ENCODE data around the gene DDX41. TPM values are rescaled to one million over a fixed set of nuclear protein-coding genes. Genes with fewer than 3 reads are reported as not detected.

The DDX41 gene
- total and polyA plus RNA-seq, 2 of the 13 experiments (the other 11 are each of a cell fraction or from before 2014, with no cell fraction given): 62.8 to 105 TPM

DNA sequence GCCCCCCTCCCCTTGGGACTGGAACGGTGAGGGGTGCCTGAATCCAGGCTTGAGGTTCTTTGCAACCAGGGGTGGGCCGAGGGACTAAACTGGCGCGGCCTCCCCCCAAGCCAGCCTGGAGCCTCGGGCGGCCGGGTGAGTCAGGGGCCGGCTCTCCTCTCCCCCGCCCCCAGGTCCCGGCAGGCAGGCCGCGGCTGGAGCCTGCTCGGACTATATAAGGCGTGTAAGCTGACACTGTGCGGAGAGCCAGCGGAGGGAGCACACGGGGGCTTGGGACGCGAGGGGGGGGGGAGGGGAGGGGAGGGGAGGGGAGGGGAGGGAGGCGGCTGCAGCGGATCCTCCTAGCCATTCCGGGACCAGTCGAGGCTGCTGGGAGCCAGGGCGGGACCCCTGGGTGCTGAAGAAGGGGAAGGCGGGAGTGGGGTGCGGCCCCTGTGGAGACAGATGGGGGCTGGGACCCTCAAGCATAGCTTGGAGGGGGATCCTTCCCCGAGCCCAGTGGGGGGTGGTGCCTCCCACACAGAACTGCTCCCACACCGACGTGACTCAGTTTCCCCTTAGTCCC, 20.0 kb downstream of the DDX41 start (continued):
- TF ChIP-seq CBX1 (IDR thresholded peaks at IDR 0.05; ENCODE audit: low read depth) (no peak), MTA3 (CRISPR knock-in tag; IDR thresholded peaks at IDR 0.05) (no peak), ZBTB38 (CRISPR knock-in tag; IDR thresholded peaks at IDR 0.05) (peak; percentile 72; the same call in 1 of the 2 replicates), ZKSCAN1 (IDR thresholded peaks at IDR 0.05; ENCODE audit: low read length) (no peak), TBP (CRISPR knock-in tag; IDR thresholded peaks at IDR 0.05) (no peak), ZNF781 (CRISPR knock-in tag; IDR thresholded peaks at IDR 0.05; ENCODE audit: borderline replicate concordance, not compliant biosample characterization) (no peak), ZNF777 (CRISPR knock-in tag; IDR thresholded peaks at IDR 0.05) (no peak), BRD4 (CRISPR knock-in tag; IDR thresholded peaks at IDR 0.05) (no peak), ZNF430 (CRISPR knock-in tag; IDR thresholded peaks at IDR 0.05) (no peak), ZFX (CRISPR knock-in tag; IDR thresholded peaks at IDR 0.05; ENCODE audit: low read depth) (peak; percentile 58), ATAD3A (CRISPR knock-in tag; IDR thresholded peaks at IDR 0.05) (no peak), SNAI1 (CRISPR knock-in tag; IDR thresholded peaks at IDR 0.05; ENCODE audit: borderline replicate concordance) (0 out of 2 replicates have a peak, but pooled peaks have one; percentile 74), FOSL1 (CRISPR knock-in tag; IDR thresholded peaks at IDR 0.05; ENCODE audit: borderline replicate concordance) (no peak), ZFY (CRISPR knock-in tag; IDR thresholded peaks at IDR 0.05) (peak; percentile 28; the same call in 1 of the 2 replicates), ZNF883 (CRISPR knock-in tag; IDR thresholded peaks at IDR 0.05; ENCODE audit: not compliant biosample characterization) (peak; percentile 31), KDM3A (CRISPR knock-in tag; IDR thresholded peaks at IDR 0.05; ENCODE audit: low read depth) (no peak; the same call in 1 of the 2 replicates), ZFP62 (CRISPR knock-in tag; IDR thresholded peaks at IDR 0.05) (no peak), CBFB (CRISPR knock-in tag; IDR thresholded peaks at IDR 0.05) (no peak)
- TF ChIP-seq, protein P1, sequence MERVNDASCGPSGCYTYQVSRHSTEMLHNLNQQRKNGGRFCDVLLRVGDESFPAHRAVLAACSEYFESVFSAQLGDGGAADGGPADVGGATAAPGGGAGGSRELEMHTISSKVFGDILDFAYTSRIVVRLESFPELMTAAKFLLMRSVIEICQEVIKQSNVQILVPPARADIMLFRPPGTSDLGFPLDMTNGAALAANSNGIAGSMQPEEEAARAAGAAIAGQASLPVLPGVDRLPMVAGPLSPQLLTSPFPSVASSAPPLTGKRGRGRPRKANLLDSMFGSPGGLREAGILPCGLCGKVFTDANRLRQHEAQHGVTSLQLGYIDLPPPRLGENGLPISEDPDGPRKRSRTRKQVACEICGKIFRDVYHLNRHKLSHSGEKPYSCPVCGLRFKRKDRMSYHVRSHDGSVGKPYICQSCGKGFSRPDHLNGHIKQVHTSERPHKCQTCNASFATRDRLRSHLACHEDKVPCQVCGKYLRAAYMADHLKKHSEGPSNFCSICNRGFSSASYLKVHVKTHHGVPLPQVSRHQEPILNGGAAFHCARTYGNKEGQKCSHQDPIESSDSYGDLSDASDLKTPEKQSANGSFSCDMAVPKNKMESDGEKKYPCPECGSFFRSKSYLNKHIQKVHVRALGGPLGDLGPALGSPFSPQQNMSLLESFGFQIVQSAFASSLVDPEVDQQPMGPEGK (CRISPR knock-in tag; IDR thresholded peaks at IDR 0.05): peak; percentile 61
- TF ChIP-seq, protein P2, sequence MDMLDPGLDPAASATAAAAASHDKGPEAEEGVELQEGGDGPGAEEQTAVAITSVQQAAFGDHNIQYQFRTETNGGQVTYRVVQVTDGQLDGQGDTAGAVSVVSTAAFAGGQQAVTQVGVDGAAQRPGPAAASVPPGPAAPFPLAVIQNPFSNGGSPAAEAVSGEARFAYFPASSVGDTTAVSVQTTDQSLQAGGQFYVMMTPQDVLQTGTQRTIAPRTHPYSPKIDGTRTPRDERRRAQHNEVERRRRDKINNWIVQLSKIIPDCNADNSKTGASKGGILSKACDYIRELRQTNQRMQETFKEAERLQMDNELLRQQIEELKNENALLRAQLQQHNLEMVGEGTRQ (IDR thresholded peaks at IDR 0.05; ENCODE audit: low read depth, low read length): no peak
- TF ChIP-seq, protein P2 (CRISPR knock-in tag; IDR thresholded peaks at IDR 0.05; ENCODE audit: borderline replicate concordance): no peak; the same call in 1 of the 2 replicates
- TF ChIP-seq, protein P3, sequence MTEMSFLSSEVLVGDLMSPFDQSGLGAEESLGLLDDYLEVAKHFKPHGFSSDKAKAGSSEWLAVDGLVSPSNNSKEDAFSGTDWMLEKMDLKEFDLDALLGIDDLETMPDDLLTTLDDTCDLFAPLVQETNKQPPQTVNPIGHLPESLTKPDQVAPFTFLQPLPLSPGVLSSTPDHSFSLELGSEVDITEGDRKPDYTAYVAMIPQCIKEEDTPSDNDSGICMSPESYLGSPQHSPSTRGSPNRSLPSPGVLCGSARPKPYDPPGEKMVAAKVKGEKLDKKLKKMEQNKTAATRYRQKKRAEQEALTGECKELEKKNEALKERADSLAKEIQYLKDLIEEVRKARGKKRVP (CRISPR knock-in tag; IDR thresholded peaks at IDR 0.05): peak in 1 of 2 experiments; percentile 20; a peak in 1 of 4 replicates
- TF ChIP-seq, protein P4, sequence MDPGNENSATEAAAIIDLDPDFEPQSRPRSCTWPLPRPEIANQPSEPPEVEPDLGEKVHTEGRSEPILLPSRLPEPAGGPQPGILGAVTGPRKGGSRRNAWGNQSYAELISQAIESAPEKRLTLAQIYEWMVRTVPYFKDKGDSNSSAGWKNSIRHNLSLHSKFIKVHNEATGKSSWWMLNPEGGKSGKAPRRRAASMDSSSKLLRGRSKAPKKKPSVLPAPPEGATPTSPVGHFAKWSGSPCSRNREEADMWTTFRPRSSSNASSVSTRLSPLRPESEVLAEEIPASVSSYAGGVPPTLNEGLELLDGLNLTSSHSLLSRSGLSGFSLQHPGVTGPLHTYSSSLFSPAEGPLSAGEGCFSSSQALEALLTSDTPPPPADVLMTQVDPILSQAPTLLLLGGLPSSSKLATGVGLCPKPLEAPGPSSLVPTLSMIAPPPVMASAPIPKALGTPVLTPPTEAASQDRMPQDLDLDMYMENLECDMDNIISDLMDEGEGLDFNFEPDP (CRISPR knock-in tag; conservative IDR thresholded peaks at IDR 0.05): no peak

Data from HepG2 (cell line).